Testis (tissue), 2 donors: ENCODE data around the gene GTF3C6.

Experiments used
- CTCF ChIP-seq, 3 experiments: fragments of 450-650 bp in 2 of 3; fragments of 200-600 bp in 1 of 3; sonication (generic) in 1 of 3; IDR thresholded peaks; one replicate each; pipeline ENCODE4 v1.5.1; 2016 to 2019; ENCODE audit warnings: antibody characterized with exemption in 3 of 3, mild to moderate bottlenecking in 2 of 3, moderate library complexity in 1 of 3
- POLR2A ChIP-seq: fragments of 450-650 bp; IDR thresholded peaks from one replicate; pipeline ENCODE4 v1.6.1; 2017; ENCODE audit warnings: antibody characterized with exemption, mild to moderate bottlenecking, moderate library complexity

GRCh38 chr6:110958329-110959192, at the start of gene GTF3C6:
- no peak for TF ChIP-seq CTCF (IDR thresholded peaks at IDR 0.05)
- TF ChIP-seq POLR2A = no peak
